GM19238 (cell line): Measurements from ENCODE around the gene ELOB.

ENCODE experiments used
- DNase-seq: peaks from one replicate; pipeline ENCODE4 v3.0.0; 2011; ENCODE audit warnings: low spot score; ENCODE audit not compliant: insufficient read length

The ELOB gene

DNA sequence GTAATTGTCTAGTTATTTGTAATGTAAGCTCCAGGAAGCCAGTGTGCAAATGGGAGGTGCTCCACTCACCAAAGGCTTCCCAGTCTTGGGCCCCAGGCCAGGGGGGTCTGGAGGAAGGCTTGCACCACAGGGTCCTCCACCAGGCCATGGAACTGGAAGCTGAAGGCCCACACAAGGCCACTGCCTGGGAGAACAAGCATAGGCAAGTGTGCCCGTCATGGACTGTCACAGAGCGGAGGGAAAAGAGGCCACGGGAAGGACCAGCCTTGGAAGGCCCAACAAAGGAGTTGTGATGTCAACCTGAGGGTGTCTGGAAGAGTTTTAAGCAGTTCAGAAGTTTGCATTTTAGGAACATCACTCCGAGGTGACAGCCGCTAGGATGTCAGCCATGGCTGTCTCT, 27.6 kb downstream of the ELOB start:
- no peak for DNase-seq

DNA sequence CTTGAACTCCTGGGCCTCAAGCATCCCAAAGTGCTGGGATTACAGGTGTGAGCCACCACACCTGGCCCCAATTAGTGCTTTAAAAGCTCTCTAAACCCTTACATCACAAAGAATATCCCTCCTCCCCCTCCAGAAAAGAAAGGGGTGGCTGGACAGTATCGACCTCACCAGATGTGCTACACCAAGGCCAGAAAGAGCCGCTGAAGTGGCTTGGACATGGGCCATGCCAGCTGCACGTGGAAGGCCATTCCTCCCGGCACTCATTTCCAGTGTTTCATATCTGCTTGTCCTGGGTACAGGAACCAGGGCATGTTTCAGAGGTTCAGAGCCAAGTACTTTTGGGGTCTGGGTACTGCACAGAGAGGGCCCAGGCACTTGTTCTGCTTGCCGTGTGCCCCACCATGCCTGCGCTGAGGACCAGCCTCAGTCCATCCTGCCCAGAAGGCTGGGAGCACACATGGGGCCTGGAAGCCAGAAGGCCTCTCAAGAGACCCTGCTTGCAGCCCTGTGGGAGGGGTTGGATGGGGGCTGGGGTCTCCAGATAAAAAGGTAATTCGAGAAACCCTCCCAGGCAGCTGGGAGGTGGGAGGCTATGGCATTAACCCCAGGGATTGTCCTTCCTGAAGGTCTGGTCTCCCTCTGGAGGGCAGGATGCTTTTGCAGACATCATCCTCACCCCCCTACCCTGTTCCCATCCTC, 28.2 kb downstream of the ELOB start:
- no peak for DNase-seq

DNA sequence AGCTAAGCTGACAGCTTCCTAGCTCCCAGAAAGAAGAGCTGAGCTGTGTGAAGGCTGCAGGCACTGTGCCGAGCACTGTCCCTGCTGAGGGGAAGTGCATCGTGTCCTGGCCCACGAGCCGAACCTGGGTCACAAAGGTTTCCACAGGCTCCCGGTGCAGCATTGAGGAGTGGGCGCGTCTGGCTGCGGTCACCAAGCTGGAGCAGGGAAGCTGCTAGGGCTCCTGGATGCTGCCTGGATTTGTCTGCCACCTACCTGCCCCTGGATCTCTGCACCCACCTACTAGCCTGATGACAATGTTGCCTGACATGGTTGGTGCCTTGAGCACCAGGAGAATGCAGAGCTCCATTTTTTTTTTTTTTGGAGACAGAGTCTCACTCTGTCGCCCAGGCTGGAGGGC, 31.1 kb downstream of the ELOB start:
- no peak for DNase-seq

DNA sequence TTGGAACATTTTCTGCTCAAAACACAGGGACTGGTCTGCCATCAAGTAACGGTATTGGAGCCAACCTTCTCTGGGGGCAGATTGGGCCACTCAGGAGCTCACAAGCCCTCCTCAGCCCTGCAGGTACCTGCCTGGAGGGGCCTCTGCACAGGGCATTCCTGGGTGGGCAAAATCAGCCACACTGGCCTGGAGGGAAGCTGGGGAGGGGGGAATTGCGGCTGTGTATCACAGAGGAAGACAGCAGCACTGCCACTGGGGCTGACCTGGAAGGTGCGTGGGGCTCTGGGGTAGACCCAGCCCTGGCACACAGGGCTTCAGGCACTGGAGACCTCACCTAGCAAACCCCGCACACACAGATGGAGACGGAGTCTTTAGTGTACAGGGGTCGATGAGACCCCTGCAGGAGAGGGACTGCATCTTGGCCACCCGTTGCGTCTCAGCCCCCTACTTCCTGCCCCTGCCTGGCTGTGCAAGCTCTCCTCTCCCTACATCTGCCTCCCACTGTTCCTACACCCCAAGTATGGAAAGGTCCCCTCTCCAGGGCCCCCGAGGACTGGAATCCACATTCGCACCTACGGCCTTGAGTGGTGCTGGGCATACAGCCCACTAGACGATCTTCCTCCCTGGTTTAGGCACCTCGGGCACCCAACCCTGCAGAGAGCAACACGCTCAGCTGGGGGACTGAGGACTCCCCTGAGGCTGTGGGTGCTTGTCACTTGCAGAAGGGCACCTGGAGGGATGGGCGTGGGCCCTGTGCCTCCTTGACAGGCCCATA, 31.8 kb downstream of the ELOB start:
- no peak for DNase-seq

DNA sequence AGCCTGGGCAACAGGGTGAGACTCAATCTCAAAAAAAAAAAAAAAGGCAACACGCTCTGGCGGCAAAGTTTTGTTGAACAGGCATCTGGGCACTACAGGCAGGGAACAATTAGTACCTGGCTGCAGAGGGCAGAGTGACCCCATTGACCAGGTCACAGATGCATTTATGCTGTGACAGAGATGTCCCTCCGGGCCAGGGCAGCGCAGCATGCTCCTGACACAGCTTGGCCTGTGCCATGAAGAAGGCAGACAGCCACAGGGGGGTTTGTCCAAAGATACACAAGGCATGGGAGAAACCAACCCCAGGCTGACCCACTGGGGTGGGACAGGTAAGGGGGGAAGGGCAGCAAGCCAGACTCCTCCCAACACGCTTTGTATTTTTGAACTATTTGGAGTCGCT, 32.4 kb downstream of the ELOB start:
- DNase-seq: no peak

DNA sequence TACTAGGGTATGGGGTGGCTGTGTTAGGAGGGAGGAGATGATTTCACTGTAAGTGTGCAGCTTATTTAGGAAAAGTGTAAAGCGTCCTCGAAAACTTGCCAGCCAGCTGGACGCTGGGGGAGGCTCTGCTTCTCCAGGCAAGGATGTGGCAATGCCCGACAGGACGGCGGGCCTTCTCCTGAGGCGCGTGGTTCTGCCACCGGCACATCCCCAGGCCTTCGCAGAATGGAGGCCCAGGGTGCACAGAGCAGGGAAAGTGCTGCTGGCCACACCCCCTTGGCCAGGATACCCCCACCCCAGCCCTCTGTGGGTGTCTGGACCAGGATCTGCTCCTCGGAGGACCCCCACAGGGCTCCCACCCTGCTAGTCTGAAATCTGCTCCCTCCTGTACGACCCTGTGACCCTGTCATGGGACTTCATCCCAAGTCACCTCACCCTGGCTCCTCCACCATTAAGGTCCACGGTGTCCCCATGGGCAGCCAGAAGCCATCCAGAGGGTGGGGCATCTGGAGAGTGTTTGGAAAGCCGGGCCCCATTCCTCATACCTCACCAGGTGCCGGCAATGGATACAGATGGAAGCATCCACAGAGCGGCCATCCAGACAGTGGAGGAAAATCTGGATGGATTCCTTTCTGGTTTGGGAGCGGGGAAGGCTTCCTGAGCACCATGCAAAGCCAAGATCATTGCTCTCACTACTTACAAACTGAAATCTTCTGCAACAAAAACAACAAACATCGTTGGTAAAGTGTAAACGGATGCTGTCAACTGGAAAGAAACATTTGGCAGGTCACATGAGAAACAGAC, 33.9 kb downstream of the ELOB start:
- no peak for DNase-seq

DNA sequence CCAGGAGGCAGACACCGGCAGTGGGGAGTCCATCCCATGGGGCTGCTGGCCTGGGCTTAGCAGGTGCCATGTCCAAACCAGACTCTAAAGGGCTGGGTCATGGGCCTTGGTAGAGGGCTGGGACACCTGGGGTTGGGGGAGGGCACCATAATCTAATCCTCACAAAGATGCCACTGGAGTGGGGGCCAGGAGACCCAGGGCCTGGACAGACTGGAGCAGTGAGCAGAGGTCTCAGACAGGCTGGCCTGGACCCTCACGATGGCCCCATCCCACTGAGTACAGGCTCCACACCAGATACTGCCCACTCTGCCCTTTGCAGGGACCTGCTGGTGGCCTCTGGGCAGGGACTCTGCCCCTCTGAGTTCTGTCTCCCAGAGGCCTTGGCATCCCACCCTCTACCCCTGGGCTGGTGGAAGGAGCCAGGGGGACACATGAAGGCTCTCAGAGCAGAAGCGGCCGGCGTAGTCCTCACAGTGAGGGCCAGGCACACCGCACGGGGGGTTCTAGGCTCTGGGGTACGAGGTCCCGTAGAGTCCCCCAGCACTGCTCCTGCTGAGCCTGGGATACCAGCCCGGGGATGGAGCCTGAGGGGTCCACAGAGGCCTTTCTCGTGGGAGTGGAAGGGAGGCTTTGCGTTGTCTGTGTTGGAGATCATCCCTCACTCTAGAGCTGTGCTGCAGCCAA, 34.6 kb downstream of the ELOB start:
- no peak for DNase-seq

DNA sequence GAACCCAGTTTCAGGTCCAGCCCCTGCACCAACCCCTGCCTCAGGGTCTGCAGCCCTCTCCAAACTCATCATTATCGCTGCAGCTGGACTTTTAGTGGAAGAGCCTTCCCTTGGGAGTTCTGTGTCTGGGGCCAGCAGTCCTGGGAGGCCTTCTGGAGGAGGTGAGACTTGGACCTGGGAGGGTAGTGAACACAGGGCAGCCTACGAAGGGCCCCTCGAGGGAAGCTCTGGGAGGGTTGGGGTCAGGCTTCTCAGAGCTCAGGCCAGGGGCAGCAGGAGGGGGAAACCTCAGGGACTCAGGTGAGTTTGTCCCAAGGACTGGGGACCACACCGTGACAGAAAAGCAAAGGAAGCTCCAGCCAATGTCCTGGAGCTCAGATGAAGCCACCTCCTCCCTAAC, 35.9 kb downstream of the ELOB start:
- DNase-seq: no peak

DNA sequence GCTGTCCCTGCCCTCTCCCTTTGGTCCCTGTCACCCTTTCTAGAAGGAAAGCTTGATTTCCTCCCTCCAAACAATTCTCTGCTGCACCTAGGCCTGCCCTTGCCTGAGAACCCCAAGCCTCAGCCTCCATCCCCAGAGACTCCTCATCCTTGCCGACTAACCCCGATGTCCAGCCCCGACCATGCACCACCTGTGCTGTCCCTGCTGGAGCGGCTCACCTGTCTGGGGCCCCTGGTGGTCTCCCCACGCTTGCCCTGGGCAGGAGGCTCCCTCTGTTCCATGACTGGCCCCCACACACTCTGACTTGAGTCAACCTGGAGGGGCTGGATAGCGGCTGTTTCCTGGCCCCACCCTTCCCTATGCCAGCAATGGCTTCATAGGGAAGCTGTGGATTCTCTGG, 36.6 kb downstream of the ELOB start:
- DNase-seq: no peak

DNA sequence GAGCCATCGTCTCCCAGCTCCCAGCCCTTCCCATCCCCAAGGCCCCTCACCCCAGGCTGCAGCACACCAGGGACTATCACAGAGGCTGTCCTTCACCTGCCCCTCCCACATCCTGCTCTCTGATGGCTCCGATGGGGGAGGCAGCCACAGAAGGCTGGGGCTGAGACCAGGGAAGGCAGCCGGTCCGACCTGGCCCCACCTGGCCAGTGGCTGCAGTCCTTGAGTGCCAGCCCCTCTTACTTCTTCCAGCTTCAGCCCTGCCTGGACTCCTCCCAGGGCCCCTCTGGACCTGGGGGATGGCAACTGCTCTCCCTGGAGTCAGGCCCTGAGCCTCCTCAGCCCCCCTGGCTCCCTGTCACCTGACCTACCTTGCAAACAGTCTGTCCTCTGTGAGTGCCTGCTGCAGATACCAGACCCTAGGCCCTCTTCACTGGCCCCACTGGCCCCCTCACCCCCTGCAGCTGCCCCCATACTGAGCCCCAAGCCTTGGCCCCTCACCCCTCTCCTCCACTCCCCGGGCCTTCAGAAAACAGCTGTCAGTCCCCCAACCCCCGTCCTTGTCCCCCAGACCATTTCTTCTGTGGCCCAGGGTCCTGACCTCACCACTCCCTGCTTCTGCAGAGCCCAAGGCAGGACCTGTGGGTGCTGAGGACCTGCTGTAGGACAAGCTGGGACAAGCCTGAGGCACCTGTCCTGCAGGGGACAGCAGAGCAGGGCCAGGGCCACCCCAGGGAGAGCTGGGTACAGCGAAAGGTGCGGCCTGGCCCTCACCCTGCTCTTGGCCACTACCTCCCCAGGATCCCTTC, 37.3 kb downstream of the ELOB start:
- no peak for DNase-seq

DNA sequence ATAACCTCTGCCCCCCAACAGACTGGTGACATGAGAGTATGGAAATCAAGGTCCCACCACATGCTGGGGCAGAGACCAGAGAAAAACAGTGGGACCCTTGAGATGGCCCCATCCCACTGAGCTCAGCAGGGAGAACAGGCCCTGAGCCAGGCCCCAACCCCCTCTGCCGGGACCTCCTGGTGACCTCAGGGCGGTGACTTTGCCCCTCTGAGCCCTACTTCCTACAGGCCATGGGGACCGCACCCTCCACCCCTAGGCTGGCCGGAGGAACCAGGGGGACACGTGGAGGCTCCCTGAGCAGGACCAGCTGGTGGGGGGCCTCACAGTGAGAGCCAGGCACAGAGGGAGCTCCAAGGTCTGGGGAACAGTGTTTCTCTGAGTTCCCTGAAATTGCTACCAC, 38.5 kb downstream of the ELOB start:
- no peak for DNase-seq

DNA sequence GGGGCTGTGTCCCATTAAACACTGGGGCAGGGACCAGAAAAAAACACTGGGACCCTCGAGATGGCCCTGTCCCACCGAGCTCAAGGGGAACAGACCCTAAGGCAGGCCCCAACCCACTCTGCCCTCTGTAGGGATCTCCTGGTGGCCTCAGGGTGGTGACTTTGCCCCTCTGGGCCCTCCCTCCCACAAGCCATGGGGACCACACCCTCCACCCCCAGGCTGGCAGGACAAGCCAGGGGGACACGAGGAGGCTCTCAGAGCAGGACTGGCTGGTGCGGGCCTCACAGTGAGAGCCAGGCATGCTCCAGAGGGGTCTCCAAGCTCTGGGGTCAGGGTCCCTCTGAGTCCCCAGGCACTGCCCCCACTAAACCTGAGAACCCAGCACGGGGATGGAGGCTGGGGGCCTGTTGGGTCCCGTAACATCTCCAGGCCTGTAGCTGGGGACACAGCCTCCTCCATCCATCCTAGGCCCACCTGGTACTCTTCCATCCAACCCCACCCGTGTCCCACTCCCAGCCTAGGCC, 39.1 kb downstream of the ELOB start:
- DNase-seq: no peak

DNA sequence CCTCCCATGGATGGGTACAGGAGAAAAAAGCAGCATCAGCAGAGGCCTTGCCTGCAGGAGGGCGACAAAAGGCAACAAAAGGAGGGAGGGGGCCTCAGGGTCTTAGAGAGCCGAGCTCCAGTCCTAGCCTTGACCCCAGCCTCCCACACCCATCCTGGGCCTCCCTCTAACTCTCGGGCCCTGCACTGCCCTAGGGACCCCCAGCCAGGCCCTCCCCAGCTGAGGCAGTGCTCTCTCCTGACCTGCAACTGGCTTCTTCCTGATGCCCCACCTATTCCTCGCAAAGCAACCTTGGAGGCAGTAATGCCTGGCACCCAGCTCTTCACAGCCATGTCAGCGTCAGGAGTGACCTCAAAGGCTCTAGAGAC, 39.9 kb downstream of the ELOB start:
- no peak for DNase-seq

DNA sequence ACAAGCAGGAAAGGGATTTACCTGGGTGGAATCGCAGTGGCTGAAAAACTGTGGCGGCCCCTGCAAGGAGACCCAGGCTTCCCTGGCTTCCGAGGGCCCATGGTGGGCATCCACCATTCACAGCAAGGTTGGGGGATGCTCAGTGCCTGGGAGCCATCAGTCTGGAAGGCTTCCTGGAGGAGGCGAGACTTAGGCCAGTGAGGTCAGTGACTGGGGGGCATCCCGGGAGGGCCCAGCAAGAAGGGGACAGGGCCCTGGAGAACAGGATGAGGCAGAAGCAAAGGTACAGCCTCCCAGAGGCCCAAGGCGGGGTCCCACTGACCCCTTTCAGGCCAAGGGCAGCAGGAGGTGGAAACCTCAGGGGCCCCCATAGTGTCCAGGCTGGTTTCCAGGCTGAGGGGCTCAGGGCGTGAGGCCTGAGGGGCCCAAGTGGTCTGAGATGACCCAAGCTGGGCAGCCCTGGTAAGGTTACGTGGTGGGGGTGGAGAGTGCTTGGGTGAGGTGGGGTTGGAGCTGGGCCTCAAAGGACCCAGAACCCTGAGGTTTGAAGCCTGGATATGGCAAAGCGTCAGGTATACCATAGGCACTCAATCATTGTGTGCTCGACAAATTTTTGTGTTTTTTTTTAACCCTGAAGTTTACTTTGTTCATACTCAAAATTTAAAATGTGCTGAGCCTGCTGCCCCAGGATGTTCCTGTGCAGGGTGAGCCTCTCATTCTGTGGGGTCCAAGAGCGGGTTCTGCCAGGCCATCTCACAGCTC, 40.4 kb downstream of the ELOB start:
- no peak for DNase-seq

DNA sequence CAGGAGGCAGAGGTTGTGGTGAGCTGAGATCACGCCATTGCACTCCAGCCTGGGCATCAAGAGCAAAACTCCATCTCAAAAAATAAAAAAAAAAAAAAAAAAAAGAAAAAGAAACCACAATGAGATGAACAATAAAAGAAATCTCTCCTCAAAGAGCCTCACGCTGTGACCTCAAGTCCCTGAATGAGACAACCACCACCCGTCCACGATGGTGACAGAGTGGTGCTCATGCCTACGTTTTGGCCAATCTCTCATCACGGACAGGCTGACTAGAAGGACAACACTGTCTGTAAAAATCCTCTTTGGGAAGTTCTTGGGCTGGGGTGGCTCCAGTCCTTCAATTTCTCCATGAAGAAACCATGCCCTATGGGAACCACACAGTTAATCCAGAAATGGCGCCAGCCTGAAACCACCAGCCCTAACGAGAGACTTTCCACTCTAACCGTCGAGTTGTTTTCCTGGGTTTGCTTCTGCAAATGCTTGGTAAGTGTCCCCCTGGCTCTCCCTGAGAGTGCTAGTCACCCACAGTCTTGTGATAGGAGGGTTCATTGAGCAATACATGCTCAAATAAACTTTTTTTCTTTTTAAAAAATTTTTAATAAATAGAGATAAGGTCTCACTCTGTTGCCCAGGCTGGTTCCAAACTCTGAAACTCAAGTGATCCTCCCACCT, 42.1 kb downstream of the ELOB start:
- no peak for DNase-seq

DNA sequence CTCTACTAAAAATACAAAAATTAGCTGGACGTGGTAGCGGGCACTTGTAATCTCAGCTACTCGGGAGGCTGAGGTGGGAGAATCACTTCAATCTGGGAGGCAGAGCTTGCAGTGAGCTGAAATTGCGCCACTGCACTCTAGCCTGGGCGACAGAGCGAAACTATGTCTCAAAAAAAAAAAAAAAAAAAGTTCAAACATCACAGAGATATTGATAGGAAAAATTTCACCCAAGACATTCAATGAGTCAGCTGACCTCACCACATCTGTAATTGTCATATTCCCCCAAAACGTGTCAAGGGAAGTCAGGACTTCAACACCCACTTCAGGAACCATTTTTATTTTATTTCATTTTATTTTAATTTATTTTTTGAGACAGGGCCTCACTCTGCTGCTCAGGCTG, 49.0 kb downstream of the ELOB start:
- DNase-seq: no peak

DNA sequence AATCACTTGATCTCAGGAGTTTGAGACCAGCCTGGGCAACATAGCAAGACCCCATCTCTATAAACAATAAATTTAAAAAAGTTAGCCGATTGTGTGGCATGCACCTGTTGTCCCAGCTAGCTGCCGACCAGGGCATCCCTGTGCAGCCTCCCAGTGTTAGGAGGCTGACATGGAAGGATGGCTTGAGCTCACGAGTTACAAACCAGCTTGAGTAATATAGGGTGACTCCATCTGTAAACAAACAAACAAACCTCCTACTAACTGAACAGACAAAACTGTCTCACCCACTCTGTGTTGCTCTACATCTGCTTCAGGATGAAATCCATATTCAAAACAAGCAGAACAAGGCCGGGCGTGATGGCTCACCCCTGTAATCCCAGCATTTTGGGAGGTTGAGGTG, 50.2 kb downstream of the ELOB start:
- DNase-seq: no peak

DNA sequence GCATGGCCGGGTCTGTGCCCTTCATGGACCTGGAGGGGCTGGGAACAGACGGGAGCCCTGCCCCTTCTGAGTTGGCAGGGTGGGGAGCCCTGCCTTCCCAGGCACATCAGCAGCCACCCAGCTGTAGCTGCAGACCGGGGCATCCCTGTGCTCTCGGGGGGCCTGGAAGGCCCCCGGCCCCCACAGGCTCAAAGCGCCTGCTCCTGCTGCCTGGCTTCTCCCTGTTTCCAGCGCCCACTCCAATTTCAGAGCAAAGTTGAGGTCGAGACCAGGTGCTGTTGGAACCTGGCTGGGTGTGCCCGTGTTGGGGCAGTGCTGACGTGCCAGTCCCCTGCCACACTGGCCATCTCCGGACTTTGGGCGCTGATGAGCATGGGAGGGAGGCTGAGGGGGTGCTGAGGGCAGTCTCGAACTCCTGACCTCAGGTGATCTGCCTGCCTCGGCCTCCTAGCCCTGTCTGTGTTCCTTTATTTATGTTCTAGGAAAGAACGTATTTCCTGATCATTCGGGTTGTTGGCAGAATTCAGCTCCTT, 52.2 kb downstream of the ELOB start:
- DNase-seq: no peak

DNA sequence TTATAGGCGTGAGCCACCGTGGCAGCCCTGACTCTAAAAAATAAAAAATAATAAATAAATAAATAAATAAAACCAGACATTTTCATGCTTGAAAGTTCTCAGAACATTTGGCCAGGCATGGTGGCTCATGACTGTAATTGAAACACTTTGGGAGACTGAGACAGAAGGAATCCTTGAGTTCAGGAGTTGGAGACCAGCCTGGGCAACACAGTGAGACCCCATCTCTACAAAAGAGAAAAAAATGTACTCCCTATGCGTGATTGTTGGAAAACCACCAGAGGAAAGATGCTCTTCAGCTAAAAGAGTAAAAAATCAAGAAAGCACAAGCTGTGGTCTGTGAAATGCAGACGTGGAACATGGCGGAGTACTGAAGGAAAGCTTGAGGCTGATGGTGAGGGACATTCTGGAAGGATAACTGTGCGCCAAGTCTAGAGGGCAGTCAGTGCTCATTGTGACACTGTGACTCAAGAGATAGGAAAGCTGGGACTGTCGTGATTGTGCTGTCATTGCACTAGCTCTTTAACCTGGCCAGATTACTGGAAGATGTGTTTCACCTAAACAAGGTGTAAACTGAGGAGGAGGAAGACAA, 52.9 kb downstream of the ELOB start:
- no peak for DNase-seq
